GM13977 (cell line): ENCODE data around the gene ZMYND10.
"Not testable (repeated sequence)": the region's sequence is repeated elsewhere in the genome, so short reads cannot be mapped to it uniquely, and the experiment has no call there.

ENCODE experiments used
- DNase-seq: peaks from one replicate; pipeline ENCODE4 v3.0.0; 2012; ENCODE audit warnings: low spot score
- CTCF ChIP-seq: IDR thresholded peaks from 2 replicates; pipeline ENCODE4 v1.5.1; 2012; ENCODE audit warnings: mild to moderate bottlenecking, control low read depth; ENCODE audit not compliant: insufficient read depth; ENCODE audit errors: extremely low read depth, missing control alignments
- in situ Hi-C: fragments of 300-500 bp; cut with MboI; formaldehyde crosslinking; loops from one replicate; pipeline ENCODE4 v1.12.0; 2022; ENCODE audit warnings: low sequenced_read_pairs, low pct_unique_long_range_greater_than_20kb, mixed read lengths, inconsistent platforms; ENCODE audit not compliant: unreplicated experiment

Gene ZMYND10

DNA sequence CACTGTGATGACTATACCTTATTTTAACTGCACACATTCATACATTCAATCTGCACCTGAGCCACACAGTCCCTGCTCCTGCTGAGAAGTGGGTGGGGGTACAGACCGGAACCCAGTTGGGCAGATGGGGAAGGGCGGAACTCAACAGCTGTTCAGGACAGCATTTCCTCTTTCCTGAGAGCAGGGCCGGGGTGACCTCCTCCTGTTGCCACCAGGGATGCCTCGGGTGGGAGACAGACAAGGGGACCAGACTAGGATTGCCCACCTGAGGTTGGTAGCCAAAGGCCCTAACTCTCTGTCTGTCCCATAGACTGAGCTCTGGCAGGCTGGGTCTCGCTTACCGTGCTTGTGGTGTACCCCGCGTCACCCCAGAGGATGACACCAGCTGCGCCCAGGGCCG is 26.9 kb downstream of the ZMYND10 start:
- no peak for DNase-seq
- in situ Hi-C loops = no loop called here
- TF ChIP-seq CTCF = no peak

DNA sequence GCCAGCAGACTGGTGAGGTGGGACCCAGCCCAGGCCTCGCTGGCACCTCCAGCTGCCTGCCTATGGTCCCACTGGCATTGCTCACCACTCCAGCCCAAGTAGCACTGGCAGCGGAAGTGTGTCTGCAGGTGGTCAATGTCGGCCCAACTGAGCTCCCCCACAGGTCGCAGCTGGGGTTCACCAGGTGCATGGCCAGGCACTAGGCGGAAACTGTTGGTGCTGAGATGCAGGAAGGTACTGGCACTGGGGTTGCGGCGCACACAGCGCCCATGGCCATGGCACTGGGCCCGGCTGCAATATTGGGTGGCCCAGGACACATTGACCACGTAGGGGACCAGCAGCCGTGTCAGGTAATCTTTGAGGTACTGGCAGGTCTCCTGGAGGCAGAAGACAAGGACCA is 27.4 kb downstream of the ZMYND10 start:
- in situ Hi-C loops = no loop called here
- no peak for TF ChIP-seq CTCF
- no peak for DNase-seq

GRCh38 chr3:50317300-50317699 is 28.2 kb downstream of the ZMYND10 start:
- in situ Hi-C loops = no loop called here
- TF ChIP-seq CTCF = no peak
- DNase-seq = no peak

DNA sequence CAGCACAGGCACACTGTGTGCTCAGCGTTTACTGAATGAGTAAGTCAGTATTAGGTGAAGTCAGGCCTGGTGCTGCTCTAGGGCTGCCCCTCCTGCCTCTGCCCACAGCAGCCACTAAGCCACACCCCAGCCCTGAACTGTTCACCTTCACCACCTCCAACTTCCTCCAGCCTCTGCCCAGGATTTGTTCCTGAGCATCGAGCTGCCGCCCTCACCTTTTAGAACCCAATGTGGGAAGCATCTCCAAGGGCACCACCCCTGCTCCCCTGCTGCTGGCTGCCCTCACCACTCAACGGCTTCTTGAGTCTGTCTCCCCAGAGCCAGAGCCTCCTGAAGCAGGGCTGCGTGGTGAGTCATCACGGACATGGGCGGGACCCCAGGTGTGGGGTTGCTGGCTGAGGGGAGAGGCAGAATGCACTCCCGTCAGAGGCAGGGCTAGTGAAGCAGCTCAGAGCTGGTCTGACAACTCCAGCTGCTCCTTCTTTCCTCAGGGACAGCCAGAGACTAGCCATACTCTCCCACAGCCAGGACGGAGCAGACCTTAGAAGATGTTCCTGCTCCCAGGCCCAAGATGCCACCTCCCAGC is 28.8 kb downstream of the ZMYND10 start:
- TF ChIP-seq CTCF = no peak
- no peak for DNase-seq
- in situ Hi-C loops = no loop called here

GRCh38 chr3:50314816-50315215 is 30.7 kb downstream of the ZMYND10 start:
- no peak for DNase-seq
- TF ChIP-seq CTCF = no peak
- in situ Hi-C loops = no loop called here

DNA sequence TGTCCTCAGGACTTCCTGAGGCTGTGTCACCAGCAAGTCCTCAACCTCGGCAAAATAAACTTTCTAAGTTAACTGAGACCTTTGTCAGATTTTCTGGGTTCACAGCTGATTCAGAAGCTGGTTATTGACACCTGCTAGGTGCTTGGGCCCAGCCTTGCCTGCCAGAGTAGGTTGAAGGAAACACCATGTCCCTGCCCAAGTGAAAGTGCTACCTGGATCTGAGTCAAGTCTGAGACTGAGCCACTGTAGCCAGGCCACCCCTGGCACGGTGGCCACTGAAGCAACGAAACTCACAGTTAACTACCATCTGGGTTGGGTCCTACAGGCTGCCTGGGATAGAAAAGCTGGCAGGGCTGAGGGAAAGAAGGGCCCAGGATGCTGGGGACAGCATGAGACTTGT is 31.2 kb downstream of the ZMYND10 start:
- in situ Hi-C loops = no loop called here
- no peak for DNase-seq
- no peak for TF ChIP-seq CTCF

GRCh38 chr3:50312041-50312440 is 33.5 kb downstream of the ZMYND10 start:
- in situ Hi-C loops, DNase-seq: not testable (repeated sequence)
